Measurements from ENCODE around the gene MYH14. TPM values are rescaled to one million over a fixed set of nuclear protein-coding genes. Genes with fewer than 3 reads are reported as not detected.

The MYH14 gene
- total and polyA plus RNA-seq, 9 of the 15 experiments (the other 6 are each of a cell fraction or from before 2014, with no cell fraction given): 0.04 to 0.86 (median 0.19) TPM; not detected in 2

DNA sequence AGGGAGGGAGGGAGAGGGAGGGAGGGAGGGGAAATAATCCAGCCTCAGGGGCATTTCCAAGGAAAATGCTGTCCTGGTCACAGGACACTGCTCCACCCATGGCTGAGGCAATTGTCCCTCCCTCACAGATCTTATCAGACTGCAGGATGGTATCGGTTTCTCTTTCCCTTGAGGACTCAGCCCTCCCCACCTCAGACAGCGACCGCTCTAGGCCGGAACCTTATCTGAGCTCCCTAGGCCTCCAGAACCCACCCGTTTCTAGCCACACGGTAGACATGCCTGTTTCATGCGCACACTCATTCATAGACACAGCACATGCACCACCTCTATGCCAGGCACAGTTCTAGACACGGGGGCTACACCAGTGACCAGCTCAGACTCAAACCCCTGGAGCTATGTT lies 30.3 kb upstream of the MYH14 start (continued):
- TF ChIP-seq, protein P1, sequence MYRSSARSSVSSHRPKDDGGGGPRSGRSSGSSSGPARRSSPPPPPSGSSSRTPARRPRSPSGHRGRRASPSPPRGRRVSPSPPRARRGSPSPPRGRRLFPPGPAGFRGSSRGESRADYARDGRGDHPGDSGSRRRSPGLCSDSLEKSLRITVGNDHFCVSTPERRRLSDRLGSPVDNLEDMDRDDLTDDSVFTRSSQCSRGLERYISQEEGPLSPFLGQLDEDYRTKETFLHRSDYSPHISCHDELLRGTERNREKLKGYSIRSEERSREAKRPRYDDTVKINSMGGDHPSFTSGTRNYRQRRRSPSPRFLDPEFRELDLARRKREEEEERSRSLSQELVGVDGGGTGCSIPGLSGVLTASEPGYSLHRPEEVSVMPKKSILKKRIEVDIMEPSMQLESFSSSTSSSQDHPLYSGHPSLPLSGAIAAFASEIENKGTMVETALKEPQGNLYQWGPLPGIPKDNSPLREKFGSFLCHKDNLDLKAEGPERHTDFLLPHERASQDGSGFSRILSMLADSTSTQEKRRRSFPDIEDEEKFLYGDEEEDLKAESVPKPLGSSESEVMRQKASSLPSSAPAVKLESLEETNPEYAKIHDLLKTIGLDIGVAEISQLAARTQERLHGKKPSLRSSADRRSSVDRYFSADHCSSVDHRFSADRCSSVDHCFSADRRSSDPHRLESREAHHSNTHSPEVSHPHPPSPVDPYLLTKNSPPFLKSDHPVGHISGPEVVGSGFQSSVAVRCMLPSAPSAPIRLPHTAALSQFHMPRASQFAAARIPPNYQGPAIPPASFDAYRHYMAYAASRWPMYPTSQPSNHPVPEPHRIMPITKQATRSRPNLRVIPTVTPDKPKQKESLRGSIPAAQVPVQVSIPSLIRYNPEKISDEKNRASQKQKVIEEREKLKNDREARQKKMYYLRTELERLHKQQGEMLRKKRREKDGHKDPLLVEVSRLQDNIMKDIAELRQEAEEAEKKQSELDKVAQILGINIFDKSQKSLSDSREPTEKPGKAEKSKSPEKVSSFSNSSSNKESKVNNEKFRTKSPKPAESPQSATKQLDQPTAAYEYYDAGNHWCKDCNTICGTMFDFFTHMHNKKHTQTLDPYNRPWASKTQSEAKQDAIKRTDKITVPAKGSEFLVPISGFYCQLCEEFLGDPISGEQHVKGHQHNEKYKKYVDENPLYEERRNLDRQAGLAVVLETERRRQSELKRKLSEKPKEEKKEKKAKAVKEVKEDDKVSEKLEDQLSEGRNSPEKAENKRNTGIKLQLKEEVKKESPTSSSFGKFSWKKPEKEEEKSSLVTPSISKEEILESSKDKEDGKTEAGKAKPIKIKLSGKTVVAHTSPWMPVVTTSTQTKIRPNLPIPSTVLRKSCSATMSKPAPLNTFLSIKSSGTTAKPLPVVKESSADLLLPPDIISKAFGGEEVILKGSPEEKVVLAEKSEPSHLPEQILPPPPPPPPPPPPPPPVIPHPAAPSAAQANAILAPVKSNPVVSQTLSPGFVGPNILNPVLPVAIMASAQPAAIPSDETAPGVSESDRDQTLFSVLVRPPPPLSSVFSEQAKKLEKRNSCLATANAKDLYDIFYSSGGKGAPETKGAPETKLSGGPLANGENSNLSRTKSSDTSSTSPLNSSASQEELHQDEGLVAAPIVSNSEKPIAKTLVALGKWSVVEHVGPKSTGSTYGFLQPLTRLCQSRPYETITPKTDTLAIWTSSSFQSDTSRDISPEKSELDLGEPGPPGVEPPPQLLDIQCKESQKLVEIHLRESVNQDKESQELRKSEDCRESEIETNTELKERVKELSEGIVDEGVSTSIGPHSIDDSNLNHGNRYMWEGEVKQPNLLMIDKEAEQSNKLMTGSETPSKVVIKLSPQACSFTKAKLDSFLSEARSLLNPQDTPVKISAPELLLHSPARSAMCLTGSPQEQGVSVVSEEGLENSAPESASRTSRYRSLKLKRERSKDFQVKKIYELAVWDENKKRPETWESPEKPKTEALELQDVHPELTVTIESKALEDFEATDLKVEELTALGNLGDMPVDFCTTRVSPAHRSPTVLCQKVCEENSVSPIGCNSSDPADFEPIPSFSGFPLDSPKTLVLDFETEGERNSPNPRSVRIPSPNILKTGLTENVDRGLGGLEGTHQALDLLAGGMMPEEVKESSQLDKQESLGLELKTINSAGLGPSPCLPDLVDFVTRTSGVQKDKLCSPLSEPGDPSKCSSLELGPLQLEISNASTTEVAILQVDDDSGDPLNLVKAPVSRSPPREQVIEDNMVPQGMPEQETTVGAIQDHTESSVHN (IDR thresholded peaks at IDR 0.05; ENCODE audit: borderline replicate concordance in 1 of 2, low read depth in 1 of 2): 0 out of 4 replicates have a peak, but pooled peaks of 1 of the 2 experiments have one; percentile 19
- TF ChIP-seq, protein P2, sequence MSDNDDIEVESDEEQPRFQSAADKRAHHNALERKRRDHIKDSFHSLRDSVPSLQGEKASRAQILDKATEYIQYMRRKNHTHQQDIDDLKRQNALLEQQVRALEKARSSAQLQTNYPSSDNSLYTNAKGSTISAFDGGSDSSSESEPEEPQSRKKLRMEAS (CRISPR knock-in tag; IDR thresholded peaks at IDR 0.05): no peak
- TF ChIP-seq DPF2 (IDR thresholded peaks at IDR 0.05): peak; percentile 46; the same call in 1 of the 2 replicates
- no peak for TF ChIP-seq NELFE (IDR thresholded peaks at IDR 0.05; ENCODE audit: insufficient read depth, insufficient read length)
- TF ChIP-seq, protein P3, sequence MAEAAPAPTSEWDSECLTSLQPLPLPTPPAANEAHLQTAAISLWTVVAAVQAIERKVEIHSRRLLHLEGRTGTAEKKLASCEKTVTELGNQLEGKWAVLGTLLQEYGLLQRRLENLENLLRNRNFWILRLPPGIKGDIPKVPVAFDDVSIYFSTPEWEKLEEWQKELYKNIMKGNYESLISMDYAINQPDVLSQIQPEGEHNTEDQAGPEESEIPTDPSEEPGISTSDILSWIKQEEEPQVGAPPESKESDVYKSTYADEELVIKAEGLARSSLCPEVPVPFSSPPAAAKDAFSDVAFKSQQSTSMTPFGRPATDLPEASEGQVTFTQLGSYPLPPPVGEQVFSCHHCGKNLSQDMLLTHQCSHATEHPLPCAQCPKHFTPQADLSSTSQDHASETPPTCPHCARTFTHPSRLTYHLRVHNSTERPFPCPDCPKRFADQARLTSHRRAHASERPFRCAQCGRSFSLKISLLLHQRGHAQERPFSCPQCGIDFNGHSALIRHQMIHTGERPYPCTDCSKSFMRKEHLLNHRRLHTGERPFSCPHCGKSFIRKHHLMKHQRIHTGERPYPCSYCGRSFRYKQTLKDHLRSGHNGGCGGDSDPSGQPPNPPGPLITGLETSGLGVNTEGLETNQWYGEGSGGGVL (CRISPR knock-in tag; IDR thresholded peaks at IDR 0.05): no peak
- 0 out of 2 replicates have a peak, but pooled peaks have one; percentile 32 for TF ChIP-seq ETV1 (tag; conservative IDR thresholded peaks at IDR 0.05; ENCODE audit: low read depth)
- TF ChIP-seq SP1 (CRISPR knock-in tag; IDR thresholded peaks at IDR 0.05): no peak
- TF ChIP-seq, protein P4, sequence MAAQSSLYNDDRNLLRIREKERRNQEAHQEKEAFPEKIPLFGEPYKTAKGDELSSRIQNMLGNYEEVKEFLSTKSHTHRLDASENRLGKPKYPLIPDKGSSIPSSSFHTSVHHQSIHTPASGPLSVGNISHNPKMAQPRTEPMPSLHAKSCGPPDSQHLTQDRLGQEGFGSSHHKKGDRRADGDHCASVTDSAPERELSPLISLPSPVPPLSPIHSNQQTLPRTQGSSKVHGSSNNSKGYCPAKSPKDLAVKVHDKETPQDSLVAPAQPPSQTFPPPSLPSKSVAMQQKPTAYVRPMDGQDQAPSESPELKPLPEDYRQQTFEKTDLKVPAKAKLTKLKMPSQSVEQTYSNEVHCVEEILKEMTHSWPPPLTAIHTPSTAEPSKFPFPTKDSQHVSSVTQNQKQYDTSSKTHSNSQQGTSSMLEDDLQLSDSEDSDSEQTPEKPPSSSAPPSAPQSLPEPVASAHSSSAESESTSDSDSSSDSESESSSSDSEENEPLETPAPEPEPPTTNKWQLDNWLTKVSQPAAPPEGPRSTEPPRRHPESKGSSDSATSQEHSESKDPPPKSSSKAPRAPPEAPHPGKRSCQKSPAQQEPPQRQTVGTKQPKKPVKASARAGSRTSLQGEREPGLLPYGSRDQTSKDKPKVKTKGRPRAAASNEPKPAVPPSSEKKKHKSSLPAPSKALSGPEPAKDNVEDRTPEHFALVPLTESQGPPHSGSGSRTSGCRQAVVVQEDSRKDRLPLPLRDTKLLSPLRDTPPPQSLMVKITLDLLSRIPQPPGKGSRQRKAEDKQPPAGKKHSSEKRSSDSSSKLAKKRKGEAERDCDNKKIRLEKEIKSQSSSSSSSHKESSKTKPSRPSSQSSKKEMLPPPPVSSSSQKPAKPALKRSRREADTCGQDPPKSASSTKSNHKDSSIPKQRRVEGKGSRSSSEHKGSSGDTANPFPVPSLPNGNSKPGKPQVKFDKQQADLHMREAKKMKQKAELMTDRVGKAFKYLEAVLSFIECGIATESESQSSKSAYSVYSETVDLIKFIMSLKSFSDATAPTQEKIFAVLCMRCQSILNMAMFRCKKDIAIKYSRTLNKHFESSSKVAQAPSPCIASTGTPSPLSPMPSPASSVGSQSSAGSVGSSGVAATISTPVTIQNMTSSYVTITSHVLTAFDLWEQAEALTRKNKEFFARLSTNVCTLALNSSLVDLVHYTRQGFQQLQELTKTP (IDR thresholded peaks at IDR 0.05; ENCODE audit: low read depth in 1 of 2, partially characterized antibody in 2 of 2): peak in 1 of 2 experiments; percentile 28
- TF ChIP-seq NFE2L1 (tag; IDR thresholded peaks at IDR 0.05; ENCODE audit: borderline replicate concordance, low read depth): no peak
- no peak for TF ChIP-seq KDM2B (CRISPR knock-in tag; IDR thresholded peaks at IDR 0.05)
- TF ChIP-seq ZNF217 (CRISPR knock-in tag; IDR thresholded peaks at IDR 0.05): no peak
- TF ChIP-seq MAZ (CRISPR knock-in tag; conservative IDR thresholded peaks at IDR 0.05 in 1 of 2, IDR thresholded peaks at IDR 0.05 in 1 of 2): peak in 1 of 2 experiments; percentile 82; a peak in 2 of 4 replicates
- TF ChIP-seq BRD9 (IDR thresholded peaks at IDR 0.05; ENCODE audit: low read depth, partially characterized antibody): no peak

Data from K562 (cell line).